ENCODE measurements around the gene LRRC25.
"Not testable (repeated sequence)": the region's sequence is repeated elsewhere in the genome, so short reads cannot be mapped to it uniquely, and the experiment has no call there.

LRRC25 gene

GRCh38 chr19:18386543-18387271 is 10.7 kb downstream of the LRRC25 start:
- DNase-seq (ENCODE audit: extremely low spot score, insufficient read length, low read depth), result no peak
- FAIRE-seq, result no peak

- peak; percentile 48 for FAIRE-seq
- DNase-seq (ENCODE audit: extremely low spot score, insufficient read length, low read depth), result no peak
Measured at GRCh38 chr19:18385675-18386542, 11.5 kb downstream of the LRRC25 start, which contains the start of gene GDF15. Gene GDF15 (plus strand): TSS chr19:18386158. CDS start chr19:18386190, 32 bp downstream.

GRCh38 chr19:18385359-18385674 is 12.1 kb downstream of the LRRC25 start:
- DNase-seq (ENCODE audit: extremely low spot score, insufficient read length, low read depth), result no peak

GRCh38 chr19:18384775-18385174 is 12.6 kb downstream of the LRRC25 start:
- FAIRE-seq (no peak), DNase-seq (ENCODE audit: extremely low spot score, insufficient read length, low read depth) (no peak)

More at GRCh38 chr19:18385359-18385674, 12.1 kb downstream of the LRRC25 start:
- no peak for FAIRE-seq

- not testable (repeated sequence) for DNase-seq (ENCODE audit: extremely low spot score, insufficient read length, low read depth); FAIRE-seq
Measured at GRCh38 chr19:18383622-18384021, 13.8 kb downstream of the LRRC25 start.

- no peak for DNase-seq (ENCODE audit: extremely low spot score, insufficient read length, low read depth)
- FAIRE-seq, result no peak
Measured at GRCh38 chr19:18380843-18381242, 16.6 kb downstream of the LRRC25 start.

GRCh38 chr19:18379803-18380747 is 17.3 kb downstream of the LRRC25 start:
- no peak for DNase-seq (ENCODE audit: extremely low spot score, insufficient read length, low read depth)
- FAIRE-seq, result no peak

- FAIRE-seq (no peak), DNase-seq (ENCODE audit: extremely low spot score, insufficient read length, low read depth) (no peak)
Measured at GRCh38 chr19:18377026-18377425, 20.4 kb downstream of the LRRC25 start.

GRCh38 chr19:18373892-18374629 is 23.4 kb downstream of the LRRC25 start:
- peak; percentile 93 for DNase-seq (ENCODE audit: extremely low spot score, insufficient read length, low read depth)
- peak; percentile 92 for FAIRE-seq

GRCh38 chr19:18373407-18373891 is 24.0 kb downstream of the LRRC25 start:
- no peak for FAIRE-seq
- no peak for DNase-seq (ENCODE audit: extremely low spot score, insufficient read length, low read depth)

GRCh38 chr19:18368504-18369222 is 28.8 kb downstream of the LRRC25 start:
- no peak for FAIRE-seq
- DNase-seq (ENCODE audit: extremely low spot score, insufficient read length, low read depth), result no peak

GRCh38 chr19:18366021-18366435 is 31.4 kb downstream of the LRRC25 start:
- DNase-seq (ENCODE audit: extremely low spot score, insufficient read length, low read depth) (no peak), FAIRE-seq (no peak)

- FAIRE-seq (no peak), DNase-seq (ENCODE audit: extremely low spot score, insufficient read length, low read depth) (no peak)
Measured at GRCh38 chr19:18364826-18365528, 32.4 kb downstream of the LRRC25 start.

GRCh38 chr19:18364277-18364825 is 33.1 kb downstream of the LRRC25 start:
- not testable (repeated sequence) for FAIRE-seq; DNase-seq (ENCODE audit: extremely low spot score, insufficient read length, low read depth)

GRCh38 chr19:18363787-18364186 is 33.6 kb downstream of the LRRC25 start:
- no peak for FAIRE-seq
- DNase-seq (ENCODE audit: extremely low spot score, insufficient read length, low read depth), result no peak

GRCh38 chr19:18362934-18363542 is 34.4 kb downstream of the LRRC25 start:
- no peak for FAIRE-seq
- no peak for DNase-seq (ENCODE audit: extremely low spot score, insufficient read length, low read depth)

GRCh38 chr19:18361646-18362045 is 35.8 kb downstream of the LRRC25 start:
- DNase-seq (ENCODE audit: extremely low spot score, insufficient read length, low read depth) (no peak), FAIRE-seq (no peak)
